HL-60 (cell line): ENCODE data around the gene KCNH2.
A peak's percentile ranks its signal among the peaks of the same experiment; 100 is the strongest.
"Not testable (repeated sequence)": the region's sequence is repeated elsewhere in the genome, so short reads cannot be mapped to it uniquely, and the experiment has no call there.

Experiments
- DNase-seq, 2 experiments: peaks; one replicate each; pipeline ENCODE4 v3.0.0-alpha.2; 2010 to 2020; ENCODE audit warnings: low read depth in 1 of 2, low spot score in 1 of 2
- H3K27ac ChIP-seq: fragments of 250-450 bp; sonication (Bioruptor Pico); replicated peaks from 2 replicates; pipeline ENCODE4 v1.5.1; 2020; ENCODE audit warnings: mild to moderate bottlenecking, moderate library complexity
- H3K27me3 ChIP-seq: fragments of 250-450 bp; sonication (Bioruptor Pico); 2 replicates; pipeline ENCODE4 v1.5.1; 2021; ENCODE audit warnings: mild to moderate bottlenecking, moderate library complexity; ENCODE audit not compliant: insufficient read depth, poor library complexity, severe bottlenecking
- H3K4me3 ChIP-seq: replicated peaks from 2 replicates; pipeline ENCODE4 v1.5.1; 2011; ENCODE audit warnings: mild to moderate bottlenecking, control low read depth, low read length; ENCODE audit not compliant: insufficient read depth
- CTCF ChIP-seq: IDR thresholded peaks from one replicate; pipeline ENCODE4 v1.5.1; 2011; ENCODE audit warnings: low read length, control low read depth, inconsistent platforms; ENCODE audit not compliant: insufficient read depth
- GABPA ChIP-seq: IDR thresholded peaks from 2 replicates; pipeline ENCODE4 v1.6.1; 2012; ENCODE audit warnings: low read depth
- POLR2AphosphoS5 ChIP-seq: IDR thresholded peaks from 2 replicates; pipeline ENCODE4 v1.6.1; 2012; ENCODE audit warnings: low read depth
- REST ChIP-seq: IDR thresholded peaks from 2 replicates; pipeline ENCODE4 v1.6.1; 2012; ENCODE audit warnings: low read depth; ENCODE audit not compliant: insufficient replicate concordance
- SPI1 ChIP-seq: IDR thresholded peaks from 2 replicates; pipeline ENCODE4 v1.6.1; 2012; ENCODE audit warnings: low read depth, mild to moderate bottlenecking, borderline replicate concordance

KCNH2 gene

GRCh38 chr7:150910996-150911422 lies 67.1 kb downstream of the KCNH2 start:
- Histone ChIP-seq H3K27me3 (peaks cover 2% of the 10 kb centered on the region), H3K27ac (no peak overlapping the region), H3K4me3 (no peak overlapping the region)
- peak in 1 of 2 experiments; percentile 31 for DNase-seq
- no peak for TF ChIP-seq POLR2AphosphoS5
- TF ChIP-seq CTCF, result no peak
- TF ChIP-seq GABPA, result no peak
- TF ChIP-seq REST, result no peak
- no peak for TF ChIP-seq SPI1

GRCh38 chr7:150910305-150910995 lies 67.7 kb downstream of the KCNH2 start:
- H3K27ac ChIP-seq, DNase-seq, H3K4me3 ChIP-seq, H3K27me3 ChIP-seq: not testable (repeated sequence)

GRCh38 chr7:150909200-150909995 lies 68.7 kb downstream of the KCNH2 start:
- no peak overlapping the region for H3K4me3 ChIP-seq
- H3K27me3 ChIP-seq, result peaks cover 4% of the 10 kb centered on the region
- peak in 1 of 2 experiments; percentile 55 for DNase-seq
- no peak overlapping the region for H3K27ac ChIP-seq
- no peak for TF ChIP-seq REST

GRCh38 chr7:150908173-150908572 lies 69.9 kb downstream of the KCNH2 start:
- peaks cover 4% of the 10 kb centered on the region for H3K27me3 ChIP-seq
- TF ChIP-seq CTCF (no peak), GABPA (no peak), REST (no peak), POLR2AphosphoS5 (no peak), SPI1 (no peak)
- DNase-seq, result no peak
- no peak overlapping the region for H3K27ac ChIP-seq
- H3K4me3 ChIP-seq, result no peak overlapping the region
